ENCODE results near the gene GRK5.

GRK5 gene

DNA sequence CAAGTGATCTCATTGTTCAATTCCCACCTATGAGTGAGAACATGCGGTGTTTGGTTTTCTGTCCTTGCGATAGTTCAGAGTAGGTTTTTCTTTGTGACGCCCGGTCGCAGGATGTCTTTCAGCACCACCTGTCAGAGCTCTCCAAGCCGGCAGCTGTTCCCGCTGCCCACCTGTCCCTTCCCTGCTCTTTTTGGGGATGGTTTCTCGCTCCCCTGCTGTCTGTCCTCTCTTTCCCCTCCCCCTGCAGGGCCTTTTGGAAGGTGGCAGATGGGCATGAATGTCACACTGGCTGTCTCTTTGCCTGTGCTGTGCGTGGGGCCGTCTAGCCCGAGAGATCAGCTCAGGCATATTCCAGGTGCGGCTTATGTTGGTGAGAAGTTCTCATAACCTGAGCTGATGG lies 137.0 kb downstream of the GRK5 start:
- DNase-seq = peak in 1 of 14 donors; percentile 38

DNA sequence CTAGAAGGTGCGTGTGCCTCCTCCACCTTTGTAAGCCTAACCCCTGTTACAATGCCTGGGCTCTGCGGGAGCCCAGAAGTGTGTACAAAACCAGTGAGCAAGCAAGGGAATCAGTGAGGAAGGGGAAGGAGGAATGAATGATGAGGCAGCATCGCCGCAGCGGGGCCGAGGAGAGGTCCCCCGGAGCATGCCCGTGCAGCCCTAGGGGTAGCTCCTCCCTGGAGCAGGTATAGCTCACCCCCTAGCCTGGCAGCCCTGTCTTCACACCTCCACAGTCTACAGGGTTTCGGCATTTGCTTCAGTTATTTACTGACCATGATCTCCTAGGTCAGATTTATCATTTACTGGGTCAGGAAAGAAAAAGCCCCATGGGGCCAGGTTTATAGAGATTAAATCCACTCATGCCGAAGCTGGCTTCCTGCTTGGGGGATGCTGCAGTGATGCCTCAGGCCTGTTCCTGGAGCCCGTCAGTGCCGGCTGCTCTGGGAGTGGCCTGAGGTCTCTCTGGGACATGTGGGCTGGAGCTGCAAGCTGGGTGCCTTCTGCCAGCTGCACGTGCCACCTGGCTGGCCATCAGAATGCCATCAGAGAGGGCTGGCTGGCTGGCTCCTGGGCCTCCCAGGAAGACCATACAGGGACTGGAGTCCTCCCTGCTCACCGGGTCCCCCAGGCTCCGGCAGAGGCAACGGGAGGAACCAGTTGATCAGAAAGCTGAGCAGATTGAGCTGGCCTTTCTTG lies 138.9 kb downstream of the GRK5 start:
- DNase-seq = no peak

DNA sequence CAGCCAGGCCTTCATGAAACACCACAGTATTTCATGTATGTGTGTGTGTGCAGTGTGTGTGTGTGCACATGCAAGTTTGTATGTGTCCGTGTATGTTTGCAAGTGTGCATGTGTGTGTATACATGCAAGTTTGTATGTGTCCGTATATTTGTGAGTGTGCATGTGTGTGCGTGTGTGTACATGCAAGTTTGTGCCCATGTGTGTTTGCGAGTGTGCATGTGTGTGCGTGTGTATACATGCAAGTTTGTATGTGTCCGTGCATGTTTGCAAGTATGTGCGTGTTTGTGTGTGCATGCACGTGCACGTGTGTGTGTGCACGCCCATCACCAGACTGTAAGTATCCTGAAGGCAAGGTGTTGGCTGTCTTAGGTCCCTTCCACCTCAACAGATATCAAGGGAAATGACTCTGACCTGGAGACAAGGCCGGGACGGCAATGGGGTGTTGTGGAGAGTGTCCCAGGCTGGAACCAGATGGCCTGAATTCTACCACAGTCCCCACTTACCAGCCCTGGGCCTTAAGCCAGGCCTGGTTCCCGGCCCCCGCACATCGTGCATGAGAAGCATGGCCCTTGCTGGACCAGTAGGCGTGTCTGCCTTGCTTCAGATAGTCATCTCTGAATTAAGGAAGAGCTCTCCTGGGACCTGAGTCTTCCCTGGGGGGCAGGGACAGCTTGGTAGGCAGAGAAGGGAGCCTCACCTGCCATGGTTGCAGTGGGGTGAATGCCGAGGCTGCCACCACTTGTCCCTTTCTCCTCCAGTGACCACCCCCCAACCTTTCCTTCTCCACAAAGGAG lies 140.0 kb downstream of the GRK5 start:
- DNase-seq = no peak

DNA sequence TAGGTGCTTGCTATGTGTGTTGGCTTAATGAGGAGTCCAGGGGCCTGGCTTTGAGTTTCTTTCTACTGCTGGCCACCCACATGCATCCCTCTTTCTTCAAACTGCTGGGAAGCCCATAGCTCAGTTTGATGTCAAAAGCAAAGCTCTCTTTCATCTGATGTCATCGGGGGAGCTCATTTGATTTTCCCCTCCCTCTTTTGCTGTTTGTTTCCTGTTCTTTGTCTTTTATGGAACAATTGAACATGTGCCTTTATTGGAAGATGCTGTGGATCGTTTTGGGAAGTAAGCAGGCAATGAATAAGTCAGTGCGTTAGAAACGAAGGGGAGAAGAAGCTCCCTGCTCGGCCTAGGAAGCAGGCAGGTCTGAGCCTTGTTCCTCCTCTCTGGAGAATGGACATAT lies 140.7 kb downstream of the GRK5 start:
- no peak for DNase-seq

DNA sequence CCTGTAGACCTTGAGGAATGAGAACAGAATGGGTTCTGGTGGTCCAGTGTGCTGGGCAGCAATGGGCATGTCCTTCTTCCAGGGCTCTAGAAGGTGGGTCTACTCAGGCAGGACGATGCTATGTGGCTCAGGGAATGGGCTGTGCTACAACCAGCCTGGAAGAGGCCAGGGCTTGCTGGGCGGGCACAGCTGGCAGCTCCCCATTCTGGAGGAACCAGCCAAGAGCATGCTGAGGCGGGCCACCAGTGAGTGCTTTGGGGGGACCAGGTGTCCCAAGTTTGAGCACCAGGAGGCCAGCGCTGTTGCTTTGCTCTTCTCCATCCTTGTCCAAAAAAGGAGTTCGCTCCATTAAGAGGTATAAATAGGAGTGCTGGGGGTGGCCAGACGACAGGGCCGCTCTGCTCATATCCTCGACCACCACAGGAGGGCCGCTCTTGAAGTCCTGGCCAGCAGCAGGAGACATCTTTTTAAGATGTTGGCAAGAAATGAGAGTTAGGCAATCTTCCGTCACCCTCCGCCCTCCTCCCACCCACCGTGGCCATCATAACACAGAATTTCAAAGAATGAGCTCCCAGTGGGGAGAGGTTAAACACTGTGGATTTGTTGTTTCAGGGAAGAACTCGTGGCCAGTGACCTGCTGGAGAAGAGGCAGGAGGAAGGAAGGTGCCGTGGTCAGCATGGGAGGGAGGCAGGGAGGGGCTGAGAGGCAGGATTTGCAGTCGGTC lies 141.3 kb downstream of the GRK5 start:
- DNase-seq = no peak

DNA sequence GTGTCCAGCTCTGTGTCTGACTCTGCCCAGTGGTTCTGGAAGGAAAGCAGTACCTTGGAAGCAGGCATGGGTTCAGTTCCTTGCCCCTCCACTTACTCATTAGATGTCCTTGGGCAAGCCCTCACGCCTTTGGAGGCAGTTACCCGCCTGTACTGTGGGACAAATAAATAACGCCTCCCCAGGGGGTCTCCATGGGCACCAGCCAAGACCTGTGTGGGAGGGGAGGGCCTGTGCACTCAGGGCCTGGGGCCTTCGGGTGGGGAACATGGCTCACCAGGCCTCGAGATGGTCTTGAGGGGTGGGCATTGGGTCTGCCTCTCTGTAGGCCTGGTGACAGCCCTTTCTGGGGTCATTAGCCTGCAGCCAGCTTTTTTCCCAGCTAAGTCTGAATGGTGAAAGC lies 142.0 kb downstream of the GRK5 start:
- no peak for DNase-seq

DNA sequence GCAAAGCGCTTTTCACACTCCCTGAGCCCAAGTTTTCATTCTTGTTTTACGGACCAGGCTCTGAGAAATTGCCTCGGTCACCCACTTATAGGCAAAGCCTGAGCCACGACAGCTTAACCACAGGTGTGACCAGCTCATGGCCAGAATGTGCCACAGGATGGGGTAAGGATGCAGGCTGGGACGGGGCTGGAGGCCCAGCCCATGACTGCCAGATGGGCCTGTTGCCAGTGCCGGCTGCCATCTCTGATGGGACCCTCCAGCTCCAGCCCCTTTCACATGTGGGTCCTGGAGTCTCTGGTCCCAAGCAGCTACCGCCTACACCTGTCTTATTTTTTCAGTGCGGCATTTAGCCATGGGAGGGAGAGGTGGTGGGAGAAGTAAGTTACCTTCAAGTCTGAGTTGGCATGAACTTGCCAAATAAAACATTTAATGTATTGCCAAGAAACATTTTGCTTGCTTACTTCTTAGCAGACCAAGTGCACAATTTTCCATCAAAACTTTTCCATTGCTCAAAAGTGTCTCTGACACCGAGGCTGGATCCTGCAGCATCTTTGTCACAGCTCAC lies 142.6 kb downstream of the GRK5 start:
- no peak for DNase-seq

DNA sequence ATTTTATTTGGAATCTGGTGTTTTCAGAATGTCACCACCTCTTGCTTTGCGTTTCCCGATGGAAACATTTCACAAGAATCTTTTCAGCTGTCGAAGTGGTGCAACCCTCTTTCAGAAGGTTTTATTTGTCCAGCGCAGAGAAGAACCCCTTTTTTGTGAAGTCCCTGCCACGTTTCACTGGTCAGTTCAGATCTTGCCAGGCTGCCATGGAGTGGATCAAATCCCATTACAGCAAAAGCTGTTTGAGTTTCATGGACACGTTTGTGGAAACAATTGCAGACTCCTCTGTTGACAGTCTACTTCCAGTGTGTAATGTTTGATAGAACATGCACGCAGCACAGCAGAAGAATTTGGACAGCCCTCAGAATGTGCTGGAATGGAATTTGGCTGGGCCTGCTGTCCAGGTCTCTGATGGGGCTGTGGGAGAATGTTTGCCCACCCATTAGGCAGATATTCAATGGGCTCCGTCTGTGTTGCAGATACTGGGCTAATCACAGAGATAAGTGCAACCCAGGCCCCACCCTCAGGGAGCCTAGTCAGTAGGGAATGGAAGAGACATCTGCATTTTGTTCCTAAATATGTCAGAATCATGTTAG lies 143.2 kb downstream of the GRK5 start:
- no peak for DNase-seq

DNA sequence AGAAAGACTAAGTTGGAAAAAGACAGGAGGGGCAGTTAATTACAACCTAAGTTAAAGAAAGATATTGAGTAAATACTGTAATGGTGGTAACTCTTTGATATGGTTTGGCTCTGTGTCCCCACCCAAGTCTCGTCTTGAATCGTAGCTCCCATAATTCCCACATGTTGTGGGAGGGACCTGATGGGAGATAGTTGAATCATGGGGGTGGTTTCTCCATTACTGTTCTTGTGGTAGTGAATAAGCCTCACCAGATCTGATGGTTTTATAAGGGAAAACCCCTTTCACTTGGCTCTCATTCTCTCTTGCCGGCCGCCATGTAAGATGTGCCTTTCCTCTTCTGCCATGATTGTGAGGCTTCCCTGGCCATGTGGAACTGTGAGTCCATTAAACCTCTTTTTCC lies 143.8 kb downstream of the GRK5 start:
- no peak for DNase-seq

DNA sequence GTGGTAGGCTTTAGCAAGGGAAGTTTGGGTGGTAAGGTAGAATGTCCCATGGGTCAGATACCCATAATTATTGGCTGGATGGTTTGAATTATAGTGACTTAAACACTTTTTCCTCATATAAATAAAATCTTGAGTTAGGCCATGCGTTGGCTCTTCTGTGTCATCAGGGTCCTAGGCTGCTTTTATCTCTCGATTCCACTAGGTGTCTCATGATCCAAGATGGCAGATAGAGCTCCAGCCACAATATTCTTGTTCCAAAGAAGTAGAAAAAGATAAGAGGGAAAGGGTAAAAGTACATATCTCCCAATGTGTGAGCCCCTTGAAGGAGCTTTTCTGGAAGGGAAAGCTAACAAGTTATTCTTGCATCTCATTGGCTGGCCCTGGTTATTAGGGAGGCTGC lies 144.7 kb downstream of the GRK5 start:
- DNase-seq = no peak

DNA sequence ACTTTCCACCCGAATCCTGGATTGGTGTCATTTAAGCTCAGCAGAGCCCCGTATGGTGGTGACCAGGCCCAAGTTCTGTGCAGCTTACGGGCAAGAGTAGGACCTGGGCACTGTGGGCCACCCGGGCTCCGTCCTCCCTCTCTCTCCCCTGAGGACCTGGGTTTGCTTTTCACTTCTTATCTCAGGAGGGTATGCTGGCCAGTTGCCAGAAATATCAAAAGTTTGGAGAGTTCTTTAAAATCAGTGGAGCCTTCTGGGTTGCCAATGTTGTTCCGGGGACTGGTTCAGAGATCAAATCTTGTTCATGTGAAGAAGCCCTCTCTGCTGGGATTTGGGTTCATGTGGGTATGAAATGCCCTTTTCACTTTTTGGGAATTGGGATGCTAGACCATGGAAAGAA lies 145.4 kb downstream of the GRK5 start:
- DNase-seq = no peak

DNA sequence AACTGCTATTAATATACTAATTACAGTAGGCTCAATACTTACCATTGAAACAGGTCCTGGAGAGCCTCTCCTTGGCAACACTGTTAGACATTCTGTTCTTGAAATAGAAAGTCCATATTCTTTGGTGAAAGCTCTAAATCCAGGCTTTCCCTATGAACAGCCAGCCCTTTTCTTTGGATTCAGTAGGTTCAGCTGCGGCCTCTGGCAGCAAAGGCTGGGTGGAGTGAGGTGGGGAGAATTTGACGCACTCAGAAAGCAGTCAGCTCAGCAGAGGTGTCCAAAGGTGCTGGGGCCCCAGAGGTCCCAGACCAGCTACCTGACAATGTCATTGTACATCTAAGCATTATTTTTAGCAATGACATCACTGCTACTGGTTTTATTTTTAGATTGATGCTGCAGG lies 146.1 kb downstream of the GRK5 start:
- no peak for DNase-seq

DNA sequence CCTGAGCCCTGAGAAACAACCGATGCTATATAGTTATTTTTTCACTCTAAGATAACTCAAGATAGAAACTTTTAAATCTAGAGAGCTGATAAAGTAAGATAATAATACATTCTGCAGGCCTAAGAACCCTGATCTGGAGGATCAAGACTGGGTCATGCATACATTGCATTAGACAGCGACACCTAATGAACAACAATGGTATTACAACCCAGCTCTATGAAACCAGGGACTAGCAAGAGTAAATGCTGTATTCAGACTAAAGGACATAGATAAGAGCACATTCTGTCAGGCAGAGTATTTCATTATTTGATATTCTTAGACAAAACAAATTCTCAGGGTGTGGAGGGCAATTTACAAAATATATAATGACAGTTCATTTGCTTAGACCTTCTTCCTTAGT lies 148.6 kb downstream of the GRK5 start:
- no peak for DNase-seq

DNA sequence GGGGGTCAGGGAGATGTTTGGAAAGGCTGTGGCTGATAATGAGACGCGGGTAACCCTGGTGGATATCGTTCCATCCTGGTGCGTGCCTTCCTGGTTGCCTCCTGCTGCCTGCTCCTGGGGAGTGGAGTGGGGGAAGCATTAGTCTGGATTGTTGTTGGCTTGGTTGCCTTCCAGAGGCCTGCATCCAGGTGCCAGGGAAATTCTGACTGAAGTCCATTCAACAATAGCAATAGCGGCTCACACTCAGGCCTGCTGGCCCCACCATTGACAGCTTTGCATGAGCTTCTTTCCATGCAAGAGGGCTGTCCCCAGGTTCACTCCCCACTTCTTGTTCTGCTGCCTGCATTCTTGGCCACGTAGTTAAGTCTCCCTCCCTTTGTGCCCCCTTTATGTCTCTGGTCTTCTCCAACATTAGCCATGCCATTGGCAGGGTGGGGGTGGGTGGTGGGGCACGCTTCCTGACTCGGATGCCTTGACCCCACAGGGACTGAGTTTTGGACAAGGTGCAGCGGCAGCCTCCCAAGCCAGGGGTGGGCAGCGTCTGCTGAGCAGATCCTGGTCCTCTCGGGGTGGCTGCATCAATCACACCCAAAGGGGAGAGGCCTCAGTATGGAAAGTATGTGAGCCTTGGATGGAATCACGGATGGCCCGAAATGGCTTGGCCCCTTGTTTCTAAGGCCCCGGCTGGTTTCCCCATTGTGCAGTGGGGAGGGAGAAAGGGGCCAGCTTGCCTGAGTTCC lies 150.2 kb downstream of the GRK5 start:
- no peak for DNase-seq

DNA sequence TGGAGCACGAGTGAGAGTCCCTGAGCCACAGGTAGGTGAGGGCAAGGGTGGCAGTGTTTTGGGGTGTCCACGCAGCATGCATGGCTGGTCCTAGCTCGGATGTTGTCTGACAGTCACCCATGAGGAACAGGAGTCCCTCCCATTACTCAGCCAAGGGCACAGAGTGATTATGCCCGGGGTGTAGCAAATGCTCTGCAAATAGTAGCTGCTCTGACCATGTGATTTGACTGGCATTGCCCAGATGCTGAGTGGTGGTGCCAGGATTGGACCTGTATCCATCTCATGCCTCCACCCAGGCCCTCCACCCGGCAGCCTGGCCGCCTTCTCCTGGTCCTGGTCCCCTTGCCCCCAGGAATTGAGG lies 150.8 kb downstream of the GRK5 start:
- no peak for DNase-seq

DNA sequence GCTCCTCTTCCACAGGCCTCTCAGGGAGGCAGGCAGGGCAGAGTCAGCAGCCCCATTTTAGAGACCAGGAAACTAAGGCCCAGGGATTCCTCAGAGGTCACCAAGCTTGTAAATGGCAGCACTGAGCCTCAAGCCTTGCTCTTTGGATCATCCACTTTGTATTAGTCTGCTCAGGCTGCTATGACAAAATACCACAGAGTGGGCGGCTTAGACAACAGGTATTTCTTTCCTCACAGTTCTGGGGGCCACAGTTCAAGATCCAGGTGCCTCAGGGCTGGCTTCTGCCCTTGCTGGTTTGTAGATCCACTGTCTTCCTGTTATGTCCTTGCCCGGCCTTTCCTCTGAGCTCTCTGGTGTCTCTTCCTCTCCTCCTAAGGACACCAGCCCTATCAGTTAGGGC lies 151.2 kb downstream of the GRK5 start:
- no peak for DNase-seq

DNA sequence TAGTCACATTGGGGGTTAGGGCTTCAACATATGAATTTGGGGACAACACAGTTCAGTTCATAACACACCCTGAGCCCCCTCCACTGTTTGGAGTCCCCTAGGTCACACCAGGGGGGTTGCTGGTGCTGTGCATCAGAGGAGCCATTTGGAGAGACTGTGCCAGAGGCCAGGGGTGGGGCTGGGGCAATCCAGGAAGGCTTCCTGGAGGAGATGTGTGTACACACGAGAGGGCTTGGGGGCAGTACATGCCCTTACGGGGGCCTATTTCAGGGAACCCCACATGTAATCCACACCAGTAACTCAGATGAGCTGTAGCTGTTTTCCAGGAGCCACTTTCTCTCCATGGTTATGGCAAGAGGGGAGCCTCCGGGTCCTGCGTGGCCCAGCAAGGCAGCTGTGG lies 151.7 kb downstream of the GRK5 start:
- DNase-seq = no peak

DNA sequence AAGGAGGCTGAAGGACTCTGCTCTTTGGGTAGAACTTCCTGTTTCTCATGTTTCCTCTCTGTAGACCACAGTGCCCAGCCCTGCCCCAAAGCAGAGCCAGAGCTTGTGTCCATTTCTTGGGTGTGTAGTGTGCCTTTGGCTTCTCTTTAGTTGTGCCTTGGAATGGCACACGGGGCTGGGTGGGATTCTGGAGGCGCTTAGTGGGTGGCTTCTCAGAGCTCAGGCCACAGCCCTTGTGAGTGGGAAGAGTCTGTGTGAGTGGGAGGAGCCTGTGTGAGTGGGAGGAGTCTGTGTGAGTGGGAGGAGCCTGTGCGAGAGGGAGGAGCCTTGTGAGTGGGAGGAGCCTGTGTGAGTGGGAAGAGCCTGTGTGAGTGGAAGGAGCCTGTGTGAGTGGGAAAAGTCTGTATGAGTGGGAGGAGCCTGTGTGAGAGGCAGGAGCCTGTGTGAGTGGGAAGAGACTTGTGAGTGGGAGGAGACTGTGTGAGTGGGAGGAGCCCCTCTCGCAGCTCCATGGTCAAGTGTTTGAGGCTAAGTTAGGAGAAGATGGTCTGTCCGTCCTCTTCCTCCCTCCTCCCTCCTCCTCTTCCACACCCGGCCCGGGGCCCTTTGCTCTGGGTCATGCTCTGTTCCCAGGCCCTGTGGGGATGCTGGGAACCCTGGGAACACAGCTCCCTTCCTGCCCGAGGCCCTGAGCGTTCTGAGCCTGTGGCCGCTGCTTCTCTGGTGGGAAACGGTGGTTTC lies 153.0 kb downstream of the GRK5 start:
- DNase-seq = no peak

DNA sequence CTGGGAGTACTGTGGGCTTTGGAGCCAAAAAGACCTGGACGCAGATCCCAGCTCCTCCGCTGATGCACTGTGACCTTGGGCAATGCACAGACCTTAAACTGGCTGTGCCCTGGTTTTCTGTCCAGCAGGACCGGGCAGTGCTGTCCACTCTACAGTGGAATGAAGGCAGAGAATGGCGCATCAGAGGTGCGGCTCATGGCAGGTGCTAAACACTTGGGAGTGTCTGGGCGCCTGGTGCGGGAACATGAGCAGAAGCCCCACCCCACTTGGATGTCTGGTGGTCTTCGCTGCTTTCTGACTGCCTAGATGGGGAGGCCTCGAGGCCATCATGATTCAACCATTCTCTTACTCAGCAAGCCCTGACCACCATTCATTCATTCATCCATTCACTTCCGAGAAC lies 153.7 kb downstream of the GRK5 start:
- DNase-seq = no peak

DNA sequence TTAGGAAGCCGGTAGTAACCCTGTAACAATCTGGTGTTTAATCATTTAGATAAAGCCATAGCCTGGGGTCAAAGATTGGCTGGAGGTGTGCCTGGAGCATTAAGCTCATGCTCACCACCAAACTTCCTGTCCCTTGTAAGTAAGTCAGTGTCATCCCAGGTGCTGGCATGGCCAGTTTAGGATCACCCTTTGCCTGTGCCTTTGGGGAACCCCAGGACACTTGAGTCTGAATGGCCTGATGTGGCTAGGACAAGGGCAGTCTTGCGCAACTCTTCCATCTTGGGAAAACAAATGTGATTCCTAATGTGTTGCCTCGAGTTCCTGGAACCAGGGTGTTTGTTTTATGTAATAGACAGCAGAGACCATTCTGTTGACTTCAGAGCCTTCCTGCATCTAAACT lies 154.8 kb downstream of the GRK5 start:
- DNase-seq = no peak
